GM12878 (cell line): ENCODE results near the gene PARPBP.

Experiments
- BHLHE40 ChIP-seq, 2 experiments: fragments of 450-650 bp in 1 of 2; IDR thresholded peaks; 2 replicates each; pipeline ENCODE4 v1.6.1; 2011 to 2017; ENCODE audit warnings: low read depth in 2 of 2, borderline replicate concordance in 1 of 2, improper control_type of control experiment in 1 of 2, low read length in 1 of 2, mild to moderate bottlenecking in 1 of 2
- CEBPB ChIP-seq, 2 experiments: fragments of 150-350 bp in 1 of 2; IDR thresholded peaks; 2 replicates each; pipeline ENCODE4 v1.6.1; 2012 to 2014; ENCODE audit warnings: low read depth in 2 of 2, low read length in 2 of 2, borderline replicate concordance in 1 of 2, inconsistent platforms in 1 of 2
- CREM ChIP-seq: IDR thresholded peaks from 2 replicates; pipeline ENCODE4 v1.6.1; 2014; ENCODE audit warnings: antibody characterized with exemption, low read depth
- EED ChIP-seq: sonication (generic); IDR thresholded peaks from 2 replicates; pipeline ENCODE4 v1.6.1; 2016; ENCODE audit warnings: antibody characterized with exemption, low read depth
- EP300 ChIP-seq, 2 experiments: fragments of 150-350 bp in 1 of 2; IDR thresholded peaks; 2 replicates each; pipeline ENCODE4 v1.6.1; 2011 to 2012; ENCODE audit warnings: low read depth in 2 of 2, low read length in 2 of 2, borderline replicate concordance in 1 of 2, improper control_type of control experiment in 1 of 2, inconsistent platforms in 1 of 2; ENCODE audit not compliant: control insufficient read depth in 1 of 2
- FOS ChIP-seq: IDR thresholded peaks from 3 replicates; pipeline ENCODE4 v1.6.1; 2011; ENCODE audit warnings: borderline replicate concordance; ENCODE audit not compliant: insufficient read length; ENCODE audit errors: extremely low read depth
- GATAD2B ChIP-seq: fragments of 450-650 bp; conservative IDR thresholded peaks from 2 replicates; pipeline ENCODE4 v1.6.1; 2017; ENCODE audit warnings: low read depth, mild to moderate bottlenecking, moderate library complexity
- POU2F2 ChIP-seq: IDR thresholded peaks from 3 replicates; pipeline ENCODE4 v1.6.1; 2011; ENCODE audit warnings: low read depth, mild to moderate bottlenecking, low read length, borderline replicate concordance
- RAD21 ChIP-seq: IDR thresholded peaks from 2 replicates; pipeline ENCODE4 v1.6.1; 2011; ENCODE audit warnings: mild to moderate bottlenecking, low read depth, low read length, moderate library complexity; ENCODE audit not compliant: insufficient read depth
- SPI1 ChIP-seq: IDR thresholded peaks from 2 replicates; pipeline ENCODE4 v1.6.1; 2011; ENCODE audit warnings: low read depth, mild to moderate bottlenecking, low read length, moderate library complexity, borderline replicate concordance; ENCODE audit not compliant: insufficient read depth
- ZNF274 ChIP-seq: IDR thresholded peaks from one replicate; pipeline ENCODE4 v1.8.0; 2011; ENCODE audit not compliant: insufficient read length, insufficient read depth
- ZSCAN29 ChIP-seq: fragments of 450-650 bp; IDR thresholded peaks from 2 replicates; pipeline ENCODE4 v1.6.1; 2017; ENCODE audit warnings: mild to moderate bottlenecking, moderate library complexity
- TF ChIP-seq, protein P1 (sequence below), 3 experiments: IDR thresholded peaks in 2 of 3; conservative IDR thresholded peaks in 1 of 3; 2 replicates each; pipeline ENCODE4 v1.5.1; 2011; ENCODE audit warnings: low read depth in 3 of 3, low read length in 3 of 3, mild to moderate bottlenecking in 3 of 3, control low read depth in 2 of 3, moderate library complexity in 2 of 3, inconsistent platforms in 1 of 3, mixed read lengths in 1 of 3; ENCODE audit not compliant: control insufficient read depth in 2 of 3, insufficient read depth in 1 of 3; ENCODE audit errors: extremely low read depth in 1 of 3
- TF ChIP-seq, protein P2 (sequence below): fragments of 450-650 bp; IDR thresholded peaks from 2 replicates; pipeline ENCODE4 v1.6.1; 2017; ENCODE audit warnings: mild to moderate bottlenecking, moderate library complexity

DNA sequence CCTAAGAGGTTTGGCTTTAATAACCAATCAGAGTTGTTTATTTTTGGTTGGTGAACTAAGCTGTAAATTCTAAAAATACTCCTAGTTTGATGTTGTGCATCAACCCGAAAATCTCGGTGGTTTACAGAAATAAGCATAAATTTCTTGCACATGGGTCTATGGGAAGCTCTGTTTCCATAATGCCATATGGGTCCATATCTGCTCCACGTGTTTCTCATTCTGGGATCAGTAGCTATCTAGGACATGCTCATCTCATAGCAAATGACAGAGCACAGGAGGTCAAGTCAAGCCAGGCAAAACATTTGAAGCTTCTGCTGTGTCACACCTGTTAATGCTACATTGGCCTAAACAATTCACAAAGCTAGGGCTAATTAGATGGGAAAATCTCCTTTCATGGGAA is 23.1 kb upstream of the PARPBP start:
- TF ChIP-seq CEBPB (IDR thresholded peaks at IDR 0.05; ENCODE audit: borderline replicate concordance in 1 of 2, low read depth in 2 of 2, low read length in 2 of 2) (no peak), EP300 (IDR thresholded peaks at IDR 0.05; ENCODE audit: borderline replicate concordance in 1 of 2, control insufficient read depth in 1 of 2, low read depth in 2 of 2, low read length in 2 of 2) (no peak), GATAD2B (no peak), ZSCAN29 (no peak), BHLHE40 (IDR thresholded peaks at IDR 0.05; ENCODE audit: borderline replicate concordance in 1 of 2, low read depth in 2 of 2, low read length in 1 of 2) (no peak), SPI1 (no peak), CREM (no peak), POU2F2 (no peak), EED (no peak), FOS (no peak), ZNF274 (no peak), RAD21 (no peak)
- TF ChIP-seq, protein P1, sequence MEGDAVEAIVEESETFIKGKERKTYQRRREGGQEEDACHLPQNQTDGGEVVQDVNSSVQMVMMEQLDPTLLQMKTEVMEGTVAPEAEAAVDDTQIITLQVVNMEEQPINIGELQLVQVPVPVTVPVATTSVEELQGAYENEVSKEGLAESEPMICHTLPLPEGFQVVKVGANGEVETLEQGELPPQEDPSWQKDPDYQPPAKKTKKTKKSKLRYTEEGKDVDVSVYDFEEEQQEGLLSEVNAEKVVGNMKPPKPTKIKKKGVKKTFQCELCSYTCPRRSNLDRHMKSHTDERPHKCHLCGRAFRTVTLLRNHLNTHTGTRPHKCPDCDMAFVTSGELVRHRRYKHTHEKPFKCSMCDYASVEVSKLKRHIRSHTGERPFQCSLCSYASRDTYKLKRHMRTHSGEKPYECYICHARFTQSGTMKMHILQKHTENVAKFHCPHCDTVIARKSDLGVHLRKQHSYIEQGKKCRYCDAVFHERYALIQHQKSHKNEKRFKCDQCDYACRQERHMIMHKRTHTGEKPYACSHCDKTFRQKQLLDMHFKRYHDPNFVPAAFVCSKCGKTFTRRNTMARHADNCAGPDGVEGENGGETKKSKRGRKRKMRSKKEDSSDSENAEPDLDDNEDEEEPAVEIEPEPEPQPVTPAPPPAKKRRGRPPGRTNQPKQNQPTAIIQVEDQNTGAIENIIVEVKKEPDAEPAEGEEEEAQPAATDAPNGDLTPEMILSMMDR (IDR thresholded peaks at IDR 0.05 in 2 of 3, conservative IDR thresholded peaks at IDR 0.05 in 1 of 3; ENCODE audit: control insufficient read depth in 2 of 3, extremely low read depth in 1 of 3, insufficient read depth in 1 of 3, low read depth in 3 of 3, low read length in 3 of 3): no peak
- TF ChIP-seq, protein P2, sequence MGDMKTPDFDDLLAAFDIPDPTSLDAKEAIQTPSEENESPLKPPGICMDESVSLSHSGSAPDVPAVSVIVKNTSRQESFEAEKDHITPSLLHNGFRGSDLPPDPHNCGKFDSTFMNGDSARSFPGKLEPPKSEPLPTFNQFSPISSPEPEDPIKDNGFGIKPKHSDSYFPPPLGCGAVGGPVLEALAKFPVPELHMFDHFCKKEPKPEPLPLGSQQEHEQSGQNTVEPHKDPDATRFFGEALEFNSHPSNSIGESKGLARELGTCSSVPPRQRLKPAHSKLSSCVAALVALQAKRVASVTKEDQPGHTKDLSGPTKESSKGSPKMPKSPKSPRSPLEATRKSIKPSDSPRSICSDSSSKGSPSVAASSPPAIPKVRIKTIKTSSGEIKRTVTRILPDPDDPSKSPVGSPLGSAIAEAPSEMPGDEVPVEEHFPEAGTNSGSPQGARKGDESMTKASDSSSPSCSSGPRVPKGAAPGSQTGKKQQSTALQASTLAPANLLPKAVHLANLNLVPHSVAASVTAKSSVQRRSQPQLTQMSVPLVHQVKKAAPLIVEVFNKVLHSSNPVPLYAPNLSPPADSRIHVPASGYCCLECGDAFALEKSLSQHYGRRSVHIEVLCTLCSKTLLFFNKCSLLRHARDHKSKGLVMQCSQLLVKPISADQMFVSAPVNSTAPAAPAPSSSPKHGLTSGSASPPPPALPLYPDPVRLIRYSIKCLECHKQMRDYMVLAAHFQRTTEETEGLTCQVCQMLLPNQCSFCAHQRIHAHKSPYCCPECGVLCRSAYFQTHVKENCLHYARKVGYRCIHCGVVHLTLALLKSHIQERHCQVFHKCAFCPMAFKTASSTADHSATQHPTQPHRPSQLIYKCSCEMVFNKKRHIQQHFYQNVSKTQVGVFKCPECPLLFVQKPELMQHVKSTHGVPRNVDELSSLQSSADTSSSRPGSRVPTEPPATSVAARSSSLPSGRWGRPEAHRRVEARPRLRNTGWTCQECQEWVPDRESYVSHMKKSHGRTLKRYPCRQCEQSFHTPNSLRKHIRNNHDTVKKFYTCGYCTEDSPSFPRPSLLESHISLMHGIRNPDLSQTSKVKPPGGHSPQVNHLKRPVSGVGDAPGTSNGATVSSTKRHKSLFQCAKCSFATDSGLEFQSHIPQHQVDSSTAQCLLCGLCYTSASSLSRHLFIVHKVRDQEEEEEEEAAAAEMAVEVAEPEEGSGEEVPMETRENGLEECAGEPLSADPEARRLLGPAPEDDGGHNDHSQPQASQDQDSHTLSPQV: no peak
